Smooth muscle cell (in vitro differentiated cells): ENCODE data around the gene SERINC5. TPM values are rescaled to one million over a fixed set of nuclear protein-coding genes. Genes with fewer than 3 reads are reported as not detected.
"Not testable (repeated sequence)": the region's sequence is repeated elsewhere in the genome, so short reads cannot be mapped to it uniquely, and the experiment has no call there.

Source experiments
- DNase-seq: peaks from one replicate; lab custom pipeline; 2025; ENCODE audit not compliant: unreplicated experiment; lab: John Stamatoyannopoulos, UW
- H2AFZ ChIP-seq: fragments of 200-600 bp; sonication (generic); 2 replicates; pipeline ENCODE4 v1.6.0; 2016; ENCODE audit warnings: antibody characterized with exemption, low read depth, mild to moderate bottlenecking
- H3F3A ChIP-seq: fragments of 200-600 bp; sonication (generic); 2 replicates; pipeline ENCODE4 v1.6.0; 2017; ENCODE audit warnings: antibody characterized with exemption, low read depth
- H3K27ac ChIP-seq: fragments of 200-600 bp; sonication (generic); 2 replicates; pipeline ENCODE4 v1.5.1; 2016; ENCODE audit warnings: low read depth, mild to moderate bottlenecking
- H3K27me3 ChIP-seq: fragments of 200-600 bp; sonication (generic); 2 replicates; pipeline ENCODE4 v1.6.1; 2016; ENCODE audit warnings: low read depth, mild to moderate bottlenecking
- H3K36me3 ChIP-seq: fragments of 200-600 bp; sonication (generic); 2 replicates; pipeline ENCODE4 v1.5.1; 2016; ENCODE audit warnings: low read depth
- H3K4me1 ChIP-seq: fragments of 200-600 bp; sonication (generic); 2 replicates; pipeline ENCODE4 v1.5.1; 2016; ENCODE audit warnings: low read depth
- H3K4me2 ChIP-seq: fragments of 200-600 bp; sonication (generic); 2 replicates; pipeline ENCODE4 v1.6.0; 2016; ENCODE audit warnings: mild to moderate bottlenecking
- H3K4me3 ChIP-seq: fragments of 200-600 bp; sonication (generic); 2 replicates; pipeline ENCODE4 v1.5.1; 2016; ENCODE audit warnings: mild to moderate bottlenecking
- H3K79me2 ChIP-seq: fragments of 200-600 bp; sonication (generic); 2 replicates; pipeline ENCODE4 v1.6.0; 2016; ENCODE audit warnings: low read depth, mild to moderate bottlenecking
- H3K9ac ChIP-seq: fragments of 200-600 bp; sonication (generic); 2 replicates; pipeline ENCODE4 v1.6.0; 2016; ENCODE audit warnings: low read depth
- H3K9me3 ChIP-seq: fragments of 200-600 bp; sonication (generic); replicated peaks from 2 replicates; pipeline ENCODE4 v1.5.1; 2016; ENCODE audit warnings: low read depth
- H4K20me1 ChIP-seq: fragments of 200-600 bp; sonication (generic); 2 replicates; pipeline ENCODE4 v1.6.0; 2016; ENCODE audit warnings: low read depth
- WGBS: methylation state at CpG from one replicate; pipeline ENCODE4 v1.1.7; 2016; ENCODE audit warnings: low lambda C conversion rate; 5-methylcytosine and 5-hydroxymethylcytosine counted together
- polyA plus RNA-seq: library from polyadenylated mRNA; unstranded; fragments of >200 nt; fragmentation: Nextera tagmentation; extraction: Ambion mirVana; gene quantifications from 2 replicates; pipeline ENCODE4 v1.2.1, GENCODE V29; 2016
- total RNA-seq: library from RNA; depleted of rRNA; stranded (reverse); fragments of >200 nt; gene quantifications from 2 replicates; pipeline ENCODE4 v1.2.3, GENCODE V29; 2014
- TF ChIP-seq, protein P1 (sequence below): fragments of 200-600 bp; sonication (generic); IDR thresholded peaks from 2 replicates; pipeline ENCODE4 v1.5.1; 2017; ENCODE audit warnings: borderline replicate concordance, mild to moderate bottlenecking, antibody characterized with exemption; ENCODE audit not compliant: insufficient read depth, poor library complexity, severe bottlenecking

Gene SERINC5
- total and polyA plus RNA-seq, 2 experiments from 2014 or later = 4.5 to 37.0 TPM

DNA sequence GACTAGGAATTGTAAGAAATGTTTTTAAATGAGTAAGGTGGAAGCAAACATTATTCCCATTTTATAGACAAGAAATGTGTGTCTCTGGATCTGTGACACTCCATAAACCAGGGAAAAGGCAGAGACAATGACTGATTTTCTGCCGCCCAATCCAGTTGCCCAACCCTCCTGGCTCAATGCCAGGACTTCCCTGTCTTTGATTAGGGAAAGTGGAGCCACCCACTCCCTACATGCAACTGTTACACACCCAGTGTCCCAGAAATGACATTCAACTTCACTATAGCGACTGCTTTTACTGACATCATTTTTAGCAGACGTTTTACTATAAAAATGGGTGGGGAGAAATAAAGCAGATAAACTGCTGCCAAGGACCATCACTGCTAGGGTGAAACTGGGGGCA, 141.0 kb downstream of the SERINC5 start:
- TF ChIP-seq, protein P1, sequence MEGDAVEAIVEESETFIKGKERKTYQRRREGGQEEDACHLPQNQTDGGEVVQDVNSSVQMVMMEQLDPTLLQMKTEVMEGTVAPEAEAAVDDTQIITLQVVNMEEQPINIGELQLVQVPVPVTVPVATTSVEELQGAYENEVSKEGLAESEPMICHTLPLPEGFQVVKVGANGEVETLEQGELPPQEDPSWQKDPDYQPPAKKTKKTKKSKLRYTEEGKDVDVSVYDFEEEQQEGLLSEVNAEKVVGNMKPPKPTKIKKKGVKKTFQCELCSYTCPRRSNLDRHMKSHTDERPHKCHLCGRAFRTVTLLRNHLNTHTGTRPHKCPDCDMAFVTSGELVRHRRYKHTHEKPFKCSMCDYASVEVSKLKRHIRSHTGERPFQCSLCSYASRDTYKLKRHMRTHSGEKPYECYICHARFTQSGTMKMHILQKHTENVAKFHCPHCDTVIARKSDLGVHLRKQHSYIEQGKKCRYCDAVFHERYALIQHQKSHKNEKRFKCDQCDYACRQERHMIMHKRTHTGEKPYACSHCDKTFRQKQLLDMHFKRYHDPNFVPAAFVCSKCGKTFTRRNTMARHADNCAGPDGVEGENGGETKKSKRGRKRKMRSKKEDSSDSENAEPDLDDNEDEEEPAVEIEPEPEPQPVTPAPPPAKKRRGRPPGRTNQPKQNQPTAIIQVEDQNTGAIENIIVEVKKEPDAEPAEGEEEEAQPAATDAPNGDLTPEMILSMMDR = no peak
- no peaks in the 10 kb centered on the region for H4K20me1 ChIP-seq
- H2AFZ ChIP-seq = no peak overlapping the region
- DNase-seq = no peak
- peaks cover 26% of the 10 kb centered on the region for H3K4me1 ChIP-seq
- H3K4me3 ChIP-seq = no peak overlapping the region
- no peaks in the 10 kb centered on the region for H3F3A ChIP-seq
- 89% methylated on average over 3 of the region's 3 CpGs for WGBS
- no peak overlapping the region for H3K4me2 ChIP-seq
- H3K27ac ChIP-seq = no peak overlapping the region
- no peaks in the 10 kb centered on the region for H3K9me3 ChIP-seq
- no peaks in the 10 kb centered on the region for H3K79me2 ChIP-seq
- no peaks in the 10 kb centered on the region for H3K27me3 ChIP-seq
- H3K9ac ChIP-seq = no peak overlapping the region
- H3K36me3 ChIP-seq = no peaks in the 10 kb centered on the region

DNA sequence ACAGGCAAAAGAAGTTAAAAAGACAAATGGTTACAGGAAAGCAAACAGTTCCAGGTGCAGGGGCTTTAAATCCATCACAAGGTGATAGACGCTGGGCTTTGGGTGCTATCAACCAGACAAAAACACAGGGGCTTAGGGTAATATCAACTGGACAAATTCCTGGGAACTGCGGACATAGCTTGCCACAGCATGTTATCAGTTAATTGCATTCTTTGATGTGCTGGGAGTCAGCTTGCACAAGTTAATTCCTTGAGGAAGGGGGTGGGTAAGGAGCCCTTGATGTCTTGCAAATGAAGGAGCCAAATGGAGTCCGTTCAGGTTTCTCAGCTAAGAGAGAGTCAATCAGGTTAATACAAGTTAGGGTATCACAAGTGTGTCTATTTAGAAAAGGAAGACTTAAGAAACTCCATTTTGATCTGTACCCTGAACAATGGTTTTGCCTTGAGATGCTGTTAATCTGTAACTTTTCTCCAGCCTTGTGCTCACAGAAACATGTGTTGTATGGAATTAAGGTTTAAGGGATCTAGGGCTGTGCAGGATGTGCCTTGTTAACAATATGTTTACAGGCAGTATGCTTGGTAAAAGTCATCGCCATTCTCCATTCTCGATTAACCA, 144.4 kb downstream of the SERINC5 start:
- 26% methylated on average over 5 of the region's 5 CpGs for WGBS
- not testable (repeated sequence) for H3K36me3 ChIP-seq, DNase-seq

DNA sequence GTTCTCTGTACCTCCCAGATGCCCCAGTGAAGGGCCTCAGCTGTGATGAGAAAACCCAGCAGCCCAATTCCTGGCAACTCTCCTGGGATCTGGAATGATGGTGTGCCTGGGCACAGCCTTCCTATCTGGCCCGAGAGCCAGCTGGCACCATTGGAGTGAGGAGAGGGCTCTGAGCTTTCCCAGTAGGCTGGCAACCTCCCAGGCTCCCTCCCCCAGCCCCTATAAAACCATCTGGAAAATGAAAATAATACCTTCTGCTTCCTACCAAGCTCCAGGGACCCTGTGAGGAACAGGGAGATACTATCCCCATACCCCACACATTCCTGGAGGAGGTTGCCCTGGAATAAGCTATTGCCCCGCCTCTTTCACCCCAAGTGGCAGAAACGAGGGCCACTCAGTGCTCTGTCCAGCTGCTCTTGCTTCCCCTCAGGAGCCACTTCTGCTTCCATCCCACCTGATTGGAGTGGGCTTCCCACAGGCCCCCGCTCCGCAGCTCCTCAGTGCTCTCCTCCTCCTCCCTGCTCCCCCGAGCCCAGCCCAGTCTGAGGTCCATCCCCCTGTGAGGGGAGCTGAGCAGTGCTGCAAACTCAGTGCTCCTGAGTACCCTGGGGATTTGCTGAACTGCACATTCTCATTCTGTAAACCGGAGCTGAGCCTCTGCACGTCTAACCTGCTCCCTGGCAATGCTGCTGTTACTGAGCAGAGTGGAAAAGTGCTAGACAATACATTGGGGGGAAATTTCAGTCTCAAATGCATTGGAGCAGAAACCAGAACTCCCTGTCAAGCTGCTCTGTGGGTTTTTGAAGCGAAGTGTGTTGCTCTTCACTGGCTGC, 146.0 kb downstream of the SERINC5 start:
- Histone ChIP-seq H3F3A (no peaks in the 10 kb centered on the region), H3K4me3 (no peak overlapping the region), H4K20me1 (no peaks in the 10 kb centered on the region), H3K27me3 (no peaks in the 10 kb centered on the region), H3K4me1 (peaks cover 31% of the 10 kb centered on the region), H3K4me2 (no peak overlapping the region), H3K9me3 (no peaks in the 10 kb centered on the region), H3K79me2 (no peaks in the 10 kb centered on the region), H2AFZ (no peak overlapping the region), H3K27ac (no peak overlapping the region), H3K36me3 (no peaks in the 10 kb centered on the region), H3K9ac (no peak overlapping the region)
- TF ChIP-seq, protein P1 = no peak
- no peak for DNase-seq
- 62% methylated on average over 9 of the region's 9 CpGs for WGBS

More for the DNA sequence above, 144.4 kb downstream of the SERINC5 start:
- not testable (repeated sequence) for H3K4me3 ChIP-seq, H4K20me1 ChIP-seq, H3K27me3 ChIP-seq, H3K9me3 ChIP-seq, H3F3A ChIP-seq, H2AFZ ChIP-seq, H3K9ac ChIP-seq, H3K79me2 ChIP-seq, H3K27ac ChIP-seq
- Histone ChIP-seq H3K4me2 (peak overlapping the region; percentile 67), H3K4me1 (peaks cover 31% of the 10 kb centered on the region)

DNA sequence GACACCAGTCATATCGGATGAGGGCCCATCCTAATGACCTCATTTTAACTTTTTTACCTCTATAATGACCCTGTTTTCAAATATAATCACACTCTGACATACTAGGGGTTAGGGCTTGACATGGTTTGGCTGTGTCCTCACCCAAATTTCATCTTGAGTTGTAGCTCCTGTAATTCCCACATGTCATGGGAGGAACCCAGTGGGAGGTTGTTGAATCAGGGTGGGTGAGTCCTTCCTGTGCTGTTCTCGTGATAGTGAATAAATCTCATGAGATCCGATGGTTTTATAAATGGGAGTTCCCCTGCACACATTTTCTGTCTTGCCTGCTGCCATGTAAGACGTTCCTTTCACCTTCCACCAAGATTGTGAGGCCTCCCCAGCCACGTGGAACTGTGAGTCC, 148.9 kb downstream of the SERINC5 start:
- no peaks in the 10 kb centered on the region for H4K20me1 ChIP-seq
- H3K27ac ChIP-seq = no peak overlapping the region
- no peaks in the 10 kb centered on the region for H3K9me3 ChIP-seq
- DNase-seq = no peak
- no peaks in the 10 kb centered on the region for H3K36me3 ChIP-seq
- no peak overlapping the region for H3K4me2 ChIP-seq
- no peak overlapping the region for H3K9ac ChIP-seq
- H3K27me3 ChIP-seq = no peaks in the 10 kb centered on the region
- TF ChIP-seq, protein P1 = no peak
- peaks cover 26% of the 10 kb centered on the region for H3K4me1 ChIP-seq
- WGBS = 72% methylated on average over 5 of the region's 5 CpGs
- no peak overlapping the region for H2AFZ ChIP-seq
- H3K79me2 ChIP-seq = no peaks in the 10 kb centered on the region
- no peak overlapping the region for H3K4me3 ChIP-seq
- H3F3A ChIP-seq = no peaks in the 10 kb centered on the region
